ENCODE data around the gene HAUS6.
A peak's percentile ranks its signal among the peaks of the same experiment; 100 is the strongest.
"Not testable (repeated sequence)": the region's sequence is repeated elsewhere in the genome, so short reads cannot be mapped to it uniquely, and the experiment has no call there.

The HAUS6 gene, protein sequence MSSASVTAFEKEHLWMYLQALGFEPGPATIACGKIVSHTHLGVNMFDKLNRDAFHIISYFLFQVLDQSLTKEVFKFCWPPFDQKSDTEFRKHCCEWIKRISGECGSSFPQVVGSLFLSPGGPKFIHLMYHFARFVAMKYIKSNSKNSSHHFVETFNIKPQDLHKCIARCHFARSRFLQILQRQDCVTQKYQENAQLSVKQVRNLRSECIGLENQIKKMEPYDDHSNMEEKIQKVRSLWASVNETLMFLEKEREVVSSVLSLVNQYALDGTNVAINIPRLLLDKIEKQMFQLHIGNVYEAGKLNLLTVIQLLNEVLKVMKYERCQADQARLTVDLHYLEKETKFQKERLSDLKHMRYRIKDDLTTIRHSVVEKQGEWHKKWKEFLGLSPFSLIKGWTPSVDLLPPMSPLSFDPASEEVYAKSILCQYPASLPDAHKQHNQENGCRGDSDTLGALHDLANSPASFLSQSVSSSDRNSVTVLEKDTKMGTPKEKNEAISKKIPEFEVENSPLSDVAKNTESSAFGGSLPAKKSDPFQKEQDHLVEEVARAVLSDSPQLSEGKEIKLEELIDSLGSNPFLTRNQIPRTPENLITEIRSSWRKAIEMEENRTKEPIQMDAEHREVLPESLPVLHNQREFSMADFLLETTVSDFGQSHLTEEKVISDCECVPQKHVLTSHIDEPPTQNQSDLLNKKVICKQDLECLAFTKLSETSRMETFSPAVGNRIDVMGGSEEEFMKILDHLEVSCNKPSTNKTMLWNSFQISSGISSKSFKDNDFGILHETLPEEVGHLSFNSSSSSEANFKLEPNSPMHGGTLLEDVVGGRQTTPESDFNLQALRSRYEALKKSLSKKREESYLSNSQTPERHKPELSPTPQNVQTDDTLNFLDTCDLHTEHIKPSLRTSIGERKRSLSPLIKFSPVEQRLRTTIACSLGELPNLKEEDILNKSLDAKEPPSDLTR

GRCh38 chr9:19102631-19103345 is at the start of gene HAUS6:
HAUS6 (minus strand) TSS chr9:19102904; CDS start chr9:19102651, 253 bp downstream.
- peak within 1 kb of the TSS; percentile 91 for H3K27ac ChIP-seq
- TF ChIP-seq CTCF (conservative IDR thresholded peaks at IDR 0.05) = peak; percentile 21; the same call in 1 of the 2 replicates

DNA sequence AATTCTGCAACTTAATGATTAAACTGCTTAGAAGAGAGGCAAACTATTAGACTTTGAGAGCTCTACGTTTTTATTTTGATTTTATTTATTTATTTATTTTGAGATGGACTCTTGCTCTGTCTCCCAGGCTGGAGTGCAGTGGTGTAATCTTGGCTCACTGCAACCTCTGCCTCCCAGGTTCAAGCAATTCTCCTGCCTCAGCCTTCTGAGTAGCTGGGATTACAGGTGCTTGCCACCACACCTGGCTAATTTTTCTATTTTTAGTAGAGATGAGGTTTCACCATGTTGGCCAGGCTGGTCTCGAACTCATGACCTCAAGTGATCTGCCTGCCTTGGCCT is 49.4 kb upstream of the HAUS6 start:
- H3K27ac ChIP-seq = not testable (repeated sequence)

- no peak for TF ChIP-seq CTCF (conservative IDR thresholded peaks at IDR 0.05)
- H3K27ac ChIP-seq = no peak overlapping the region
These were observed 48.9 kb upstream of the HAUS6 start for GRCh38 chr9:19151425-19152159.

DNA sequence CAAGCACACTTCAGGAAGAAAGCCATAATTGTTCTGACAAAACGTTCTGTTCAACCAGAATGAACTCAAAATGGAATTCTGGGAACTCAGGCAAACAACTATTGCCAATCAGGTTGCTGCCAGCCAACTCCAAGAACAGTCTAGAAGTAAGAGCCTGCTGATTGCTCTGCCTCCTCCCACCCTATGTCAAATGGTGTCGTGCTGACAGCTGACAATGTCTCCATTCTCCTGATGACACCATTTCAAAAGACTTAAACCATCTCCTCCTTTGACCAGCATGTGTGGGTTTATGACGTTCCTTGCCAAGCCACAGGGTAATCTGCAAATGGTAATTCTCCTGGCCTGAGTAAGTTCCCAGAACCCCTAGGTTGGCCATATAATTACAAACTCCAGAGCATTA is 46.5 kb upstream of the HAUS6 start:
- TF ChIP-seq CTCF (conservative IDR thresholded peaks at IDR 0.05) = no peak
- H3K27ac ChIP-seq = no peak overlapping the region

DNA sequence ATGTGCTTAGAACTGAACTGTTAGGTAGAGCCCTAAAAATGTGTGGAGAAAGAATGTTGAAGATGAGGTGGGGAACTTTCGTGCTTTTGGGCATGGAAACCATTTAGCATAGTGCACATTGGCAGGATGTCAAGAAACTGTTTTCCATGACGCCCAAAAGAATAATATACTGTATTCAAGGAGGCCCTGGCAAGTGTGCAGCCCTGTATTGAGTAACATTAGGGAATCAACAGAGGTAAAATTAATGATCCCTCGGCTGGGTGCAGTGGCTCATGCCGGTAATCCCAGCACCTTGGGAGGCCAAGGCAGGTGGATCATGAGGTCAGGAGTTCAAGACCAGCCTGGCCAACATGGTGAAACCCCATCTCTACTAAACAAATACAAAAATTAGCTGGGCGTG is 45.5 kb upstream of the HAUS6 start:
- TF ChIP-seq CTCF (conservative IDR thresholded peaks at IDR 0.05) = no peak
- H3K27ac ChIP-seq = no peak overlapping the region

GRCh38 chr9:19146441-19147024 is 43.8 kb upstream of the HAUS6 start:
- no peak for TF ChIP-seq CTCF (conservative IDR thresholded peaks at IDR 0.05)
- no peak overlapping the region for H3K27ac ChIP-seq

DNA sequence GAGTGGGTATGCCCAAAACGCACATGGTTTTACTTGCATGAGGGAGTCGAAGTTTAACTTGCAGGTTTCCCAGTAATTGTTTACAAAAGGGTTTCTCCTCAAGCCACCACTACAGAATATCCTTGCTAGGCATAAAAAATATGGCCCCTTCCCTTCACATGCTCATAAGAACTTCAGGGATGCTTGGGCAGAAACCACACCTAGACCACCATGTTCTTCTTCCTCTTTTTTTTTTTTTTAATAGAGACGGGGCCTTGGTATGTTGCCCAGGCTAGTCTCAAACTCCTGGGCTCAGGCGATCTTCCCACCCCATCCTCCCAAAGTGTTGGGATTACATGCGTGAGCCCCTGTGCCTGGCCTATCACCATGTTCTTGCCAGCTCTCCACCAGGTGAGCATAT is 43.2 kb upstream of the HAUS6 start:
- TF ChIP-seq CTCF (conservative IDR thresholded peaks at IDR 0.05) = no peak
- no peak overlapping the region for H3K27ac ChIP-seq

Measured in VCaP (cell line).